HUES48 (cell line): Measurements from ENCODE around the gene GOLGA2.
"Not testable (repeated sequence)": the region's sequence is repeated elsewhere in the genome, so short reads cannot be mapped to it uniquely, and the experiment has no call there.

Source experiments
- H3K27ac ChIP-seq: one replicate; pipeline ENCODE4 v1.7.0; 2013; ENCODE audit warnings: low read depth, low read length, inconsistent platforms
- H3K27me3 ChIP-seq: 2 replicates; pipeline ENCODE4 v1.6.1; 2013; ENCODE audit warnings: mild to moderate bottlenecking, low read length; ENCODE audit not compliant: control insufficient read depth, insufficient read depth
- H3K36me3 ChIP-seq: 2 replicates; pipeline ENCODE4 v1.6.1; 2013; ENCODE audit warnings: low read length; ENCODE audit not compliant: control insufficient read depth, insufficient read depth
- H3K4me1 ChIP-seq: 2 replicates; pipeline ENCODE4 v1.6.1; 2013; ENCODE audit warnings: mild to moderate bottlenecking, low read length; ENCODE audit not compliant: control insufficient read depth, insufficient read depth
- H3K4me3 ChIP-seq: 2 replicates; pipeline ENCODE4 v1.5.1; 2013; ENCODE audit warnings: mild to moderate bottlenecking, low read depth, low read length
- H3K9ac ChIP-seq: 2 replicates; pipeline ENCODE4 v1.6.1; 2013; ENCODE audit warnings: mild to moderate bottlenecking, low read depth, low read length, moderate library complexity
- H3K9me3 ChIP-seq: 2 replicates; pipeline ENCODE4 v1.6.1; 2013; ENCODE audit warnings: low read length; ENCODE audit not compliant: control insufficient read depth, insufficient read depth

GOLGA2 gene

DNA sequence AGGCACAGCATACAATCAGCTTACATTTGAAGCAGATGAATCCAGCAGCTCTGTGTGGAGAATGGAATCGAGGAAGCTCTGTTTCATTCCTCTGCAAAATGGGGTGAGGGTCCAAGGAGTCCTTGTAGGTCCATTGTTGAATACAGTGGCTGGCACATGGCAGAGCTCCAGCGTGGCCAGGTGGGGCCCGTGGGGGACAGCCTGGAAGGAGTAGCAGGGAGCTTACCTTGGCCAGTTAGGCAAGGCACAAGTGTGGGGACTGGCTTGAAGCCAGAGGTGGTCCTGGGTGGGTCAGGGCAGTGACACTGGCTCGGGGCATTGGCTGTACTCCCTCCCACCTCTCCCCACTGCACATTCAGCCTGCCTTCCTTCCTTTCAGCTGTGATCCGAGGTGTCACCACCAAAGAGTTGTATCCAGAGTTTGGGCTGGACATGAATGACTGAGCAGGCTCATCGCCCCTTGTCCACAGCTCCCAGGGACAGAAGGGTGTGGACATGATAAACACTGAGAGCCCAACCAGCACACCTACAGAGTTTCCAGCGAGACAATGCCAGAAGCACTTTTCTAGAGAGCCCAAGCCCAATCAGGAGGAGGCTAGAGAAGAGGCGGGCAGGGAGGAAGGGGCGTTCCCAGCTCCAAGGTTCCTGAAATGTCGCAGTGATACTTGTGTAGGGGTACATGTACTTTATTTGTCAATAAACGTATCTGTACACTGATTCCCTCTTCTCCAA, 12.6 kb upstream of the GOLGA2 start:
- H3K27me3 ChIP-seq, result no peaks in the 10 kb centered on the region
- H3K4me1 ChIP-seq, result no peaks in the 10 kb centered on the region

GRCh38 chr9:128286440-128286839, 10.6 kb upstream of the GOLGA2 start:
- H3K27ac ChIP-seq, result no peak overlapping the region
- H3K4me3 ChIP-seq, result no peak overlapping the region
- no peak overlapping the region for H3K9ac ChIP-seq
- no peaks in the 10 kb centered on the region for H3K4me1 ChIP-seq
- H3K36me3 ChIP-seq, result peaks cover 25% of the 10 kb centered on the region
- H3K27me3 ChIP-seq, result no peaks in the 10 kb centered on the region
- no peaks in the 10 kb centered on the region for H3K9me3 ChIP-seq

More for the DNA sequence above, 12.6 kb upstream of the GOLGA2 start:
- H3K27ac ChIP-seq, result no peak overlapping the region
- H3K36me3 ChIP-seq, result peaks cover 25% of the 10 kb centered on the region
- no peak overlapping the region for H3K9ac ChIP-seq
- no peak overlapping the region for H3K4me3 ChIP-seq
- H3K9me3 ChIP-seq, result no peaks in the 10 kb centered on the region

- Histone ChIP-seq H3K4me3 (no peak overlapping the region), H3K27ac (no peak overlapping the region)
These were observed 9.4 kb upstream of the GOLGA2 start for GRCh38 chr9:128285033-128285784.

GRCh38 chr9:128282500-128282899, 6.7 kb upstream of the GOLGA2 start:
- Histone ChIP-seq H3K36me3 (peaks cover 17% of the 10 kb centered on the region), H3K27me3 (no peaks in the 10 kb centered on the region), H3K27ac (no peak overlapping the region), H3K4me1 (no peaks in the 10 kb centered on the region), H3K9ac (no peak overlapping the region), H3K9me3 (no peaks in the 10 kb centered on the region), H3K4me3 (no peak overlapping the region)

More at GRCh38 chr9:128285033-128285784, 9.4 kb upstream of the GOLGA2 start:
- H3K27me3 ChIP-seq, result no peaks in the 10 kb centered on the region
- H3K9ac ChIP-seq, result no peak overlapping the region
- H3K9me3 ChIP-seq, result no peaks in the 10 kb centered on the region
- H3K4me1 ChIP-seq, result no peaks in the 10 kb centered on the region
- H3K36me3 ChIP-seq, result peaks cover 25% of the 10 kb centered on the region

GRCh38 chr9:128280084-128280622, 4.3 kb upstream of the GOLGA2 start:
- no peak overlapping the region for H3K9ac ChIP-seq
- H3K4me1 ChIP-seq, result no peaks in the 10 kb centered on the region
- no peaks in the 10 kb centered on the region for H3K9me3 ChIP-seq
- no peak overlapping the region for H3K27ac ChIP-seq
- peaks cover 5% of the 10 kb centered on the region for H3K36me3 ChIP-seq
- H3K27me3 ChIP-seq, result no peaks in the 10 kb centered on the region
- no peak overlapping the region for H3K4me3 ChIP-seq

GRCh38 chr9:128279088-128280073, 3.6 kb upstream of the GOLGA2 start:
- H3K4me1 ChIP-seq, H3K9me3 ChIP-seq, H3K9ac ChIP-seq, H3K36me3 ChIP-seq, H3K27ac ChIP-seq, H3K27me3 ChIP-seq, H3K4me3 ChIP-seq: not testable (repeated sequence)

DNA sequence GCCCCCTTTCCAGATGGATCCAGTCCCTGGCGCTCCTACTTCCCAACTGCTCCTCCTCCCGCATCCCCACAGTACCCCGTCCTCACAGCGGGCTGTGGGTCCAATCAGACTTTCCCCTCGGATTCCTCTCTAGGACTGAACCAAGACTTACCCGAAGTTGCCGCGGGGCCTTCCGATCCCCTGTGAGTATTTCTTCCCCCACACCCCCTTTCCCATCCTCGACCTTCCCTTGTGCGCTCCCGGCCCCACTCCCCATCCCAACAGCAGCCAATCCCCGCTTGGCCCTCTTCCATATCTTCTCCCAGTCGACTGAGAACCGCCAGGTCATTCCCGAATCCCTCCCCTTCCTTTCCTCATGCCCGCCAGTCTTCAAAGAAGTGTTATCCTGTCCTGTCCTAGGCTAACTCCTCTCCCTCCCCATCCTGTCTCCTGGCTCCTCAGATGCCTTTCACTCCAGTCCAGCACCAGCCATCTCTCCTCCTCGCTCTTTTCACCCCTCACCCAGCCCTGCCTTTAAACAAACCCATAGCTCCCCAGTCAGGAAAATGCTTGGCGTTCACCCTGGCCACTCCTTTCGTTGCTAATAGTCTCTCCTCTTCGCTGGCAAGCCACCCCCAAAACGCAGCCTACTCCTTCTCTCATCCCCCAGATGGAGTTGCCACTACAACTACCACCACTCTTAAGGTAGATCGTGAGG, 915 bp upstream of the GOLGA2 start:
- no peaks in the 10 kb centered on the region for H3K27me3 ChIP-seq
- H3K4me1 ChIP-seq, result 0 out of 2 replicates have a peak, but pooled peaks cover 4% of the 10 kb centered on the region
- H3K9ac ChIP-seq, result peak overlapping the region; percentile 55
- peak overlapping the region; percentile 79 for H3K4me3 ChIP-seq
- no peaks in the 10 kb centered on the region for H3K9me3 ChIP-seq
- peak overlapping the region; percentile 52 for H3K27ac ChIP-seq
- peaks cover 18% of the 10 kb centered on the region for H3K36me3 ChIP-seq

- Histone ChIP-seq H3K4me3 (peak within 1 kb of the TSS; percentile 79), H3K36me3 (peaks cover 24% of the 10 kb centered on the region), H3K4me1 (0 out of 2 replicates have a peak, but pooled peaks cover 4% of the 10 kb centered on the region), H3K9me3 (no peaks in the 10 kb centered on the region), H3K27me3 (no peaks in the 10 kb centered on the region), H3K27ac (peak within 1 kb of the TSS; percentile 84), H3K9ac (peak within 1 kb of the TSS; percentile 71)
These were observed 284 bp upstream of the GOLGA2 start, which contains the start of gene SWI5 for GRCh38 chr9:128276008-128276573. SWI5 (plus strand) TSS chr9:128276276.

DNA sequence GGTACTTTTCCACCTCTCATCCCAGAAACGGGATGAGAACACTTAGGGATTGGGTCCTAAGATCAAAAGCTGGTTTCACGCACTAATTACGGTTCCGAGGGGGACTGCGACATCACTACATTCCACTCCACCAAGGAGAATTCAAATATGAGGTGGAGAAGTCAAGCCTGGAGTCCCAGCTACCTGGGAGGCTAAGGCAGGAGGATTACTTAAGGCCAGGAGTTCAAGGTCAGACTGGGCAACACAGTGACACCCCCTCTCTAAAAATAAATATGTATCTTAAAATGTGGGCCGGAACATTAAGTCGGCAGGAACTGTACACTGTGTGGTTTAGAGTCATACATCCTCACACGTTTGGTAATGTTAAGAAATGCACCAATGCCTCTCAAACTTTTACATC, 1.6 kb downstream of the GOLGA2 start:
- 0 out of 2 replicates have a peak, but pooled peaks cover 4% of the 10 kb centered on the region for H3K4me1 ChIP-seq
- no peaks in the 10 kb centered on the region for H3K9me3 ChIP-seq
- peaks cover 21% of the 10 kb centered on the region for H3K36me3 ChIP-seq
- H3K9ac ChIP-seq, result no peak overlapping the region
- H3K27me3 ChIP-seq, result no peaks in the 10 kb centered on the region
- no peak overlapping the region for H3K27ac ChIP-seq
- H3K4me3 ChIP-seq, result no peak overlapping the region

DNA sequence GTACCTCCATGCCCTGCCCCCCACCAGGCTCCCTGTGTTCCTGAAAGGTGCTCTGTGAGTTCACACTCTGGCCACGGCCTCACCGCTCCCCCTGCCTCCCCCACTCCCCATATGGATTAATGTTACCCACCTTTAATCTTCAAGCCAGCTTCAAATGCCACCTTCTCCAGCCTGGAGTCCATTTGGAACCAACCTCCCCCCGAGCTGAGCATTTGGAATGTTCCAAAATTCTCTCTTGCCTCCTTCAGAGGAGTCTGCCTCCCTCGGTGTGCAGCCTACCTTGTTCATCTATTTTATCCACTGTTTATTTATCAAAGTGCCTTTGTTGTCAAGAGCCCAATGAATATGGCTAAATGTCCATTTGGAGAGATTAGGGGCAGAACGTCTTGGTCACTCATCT, 4.3 kb downstream of the GOLGA2 start:
- Histone ChIP-seq H3K27me3 (no peaks in the 10 kb centered on the region), H3K4me3 (no peak overlapping the region), H3K9ac (no peak overlapping the region), H3K4me1 (0 out of 2 replicates have a peak, but pooled peaks cover 4% of the 10 kb centered on the region), H3K27ac (no peak overlapping the region), H3K9me3 (no peaks in the 10 kb centered on the region), H3K36me3 (peaks cover 33% of the 10 kb centered on the region)
